BJ (cell line): ENCODE measurements around the gene C9orf152. TPM values are rescaled to one million over a fixed set of nuclear protein-coding genes. Genes with fewer than 3 reads are reported as not detected.

ENCODE experiments used
- CTCF ChIA-PET: fragments of 350-600 bp; formaldehyde crosslinking; extraction: SDS; loops from one replicate; lab custom pipeline; 2021; ENCODE audit warnings: antibody characterized with exemption, inconsistent platforms; lab: Yijun Ruan, JAX
- POLR2A ChIA-PET: fragments of 300-600 bp; sonication (Branson Sonifier 250); formaldehyde crosslinking; extraction: SDS; loops from one replicate; lab custom pipeline; 2021; ENCODE audit warnings: antibody characterized with exemption; lab: Charles Lee
- DNase-seq: peaks from one replicate; pipeline ENCODE4 v3.0.0-alpha.2; 2011; ENCODE audit warnings: low read depth
- H3K27me3 ChIP-seq: 2 replicates; pipeline ENCODE4 v1.6.0; 2011; ENCODE audit warnings: low read length; ENCODE audit not compliant: control insufficient read depth, insufficient read depth
- H3K36me3 ChIP-seq: 2 replicates; pipeline ENCODE4 v1.5.1; 2011; ENCODE audit warnings: low read length; ENCODE audit not compliant: control insufficient read depth, insufficient read depth
- H3K4me3 ChIP-seq: 2 replicates; pipeline ENCODE4 v1.5.1; 2011; ENCODE audit warnings: low read depth, mild to moderate bottlenecking, control low read depth, low read length
- CTCF ChIP-seq: IDR thresholded peaks from 2 replicates; pipeline ENCODE4 v1.5.1; 2011; ENCODE audit warnings: low read depth, mild to moderate bottlenecking, control low read depth, inconsistent platforms, low read length, moderate library complexity; ENCODE audit not compliant: insufficient read depth
- polyA plus RNA-seq: library from polyadenylated mRNA; depleted of rRNA; stranded (reverse); fragments of >200 nt; gene quantifications from 2 replicates; pipeline ENCODE4 v1.2.3, GENCODE V29; 2011

Gene C9orf152
- polyA plus RNA-seq, 1 experiment, result not detected

GRCh38 chr9:110240198-110240597 lies 32.2 kb upstream of the C9orf152 start:
- TF ChIP-seq CTCF, result no peak
- no peak for DNase-seq
- H3K36me3 ChIP-seq, result peaks cover 6% of the 10 kb centered on the region; the same call in 1 of the 2 replicates
- POLR2A ChIA-PET, result no interaction called here
- no peaks in the 10 kb centered on the region for H3K27me3 ChIP-seq
- H3K4me3 ChIP-seq, result no peak overlapping the region
- CTCF ChIA-PET, result no interaction called here

GRCh38 chr9:110228321-110228720 lies 20.4 kb upstream of the C9orf152 start:
- POLR2A ChIA-PET, result no interaction called here
- Histone ChIP-seq H3K36me3 (no peaks in the 10 kb centered on the region), H3K4me3 (no peak overlapping the region), H3K27me3 (no peaks in the 10 kb centered on the region; the same call in 1 of the 2 replicates)
- DNase-seq, result no peak
- CTCF ChIA-PET, result interaction anchor here (1.2 to 1.9 kb wide), 2 partner anchors 10 to 45 kb away, joined by 3 to 8 read pairs; no protein-coding TSS in a partner anchor
- no peak for TF ChIP-seq CTCF

GRCh38 chr9:110224583-110224982 lies 16.6 kb upstream of the C9orf152 start:
- no peak for TF ChIP-seq CTCF
- CTCF ChIA-PET, result no interaction called here

GRCh38 chr9:110220809-110221208 lies 12.8 kb upstream of the C9orf152 start:
- ChIA-PET CTCF (interaction anchor here (0.8 to 10.2 kb wide), 2 partner anchors 37 to 318 kb away, joined by 3 to 166 read pairs; no protein-coding TSS in a partner anchor), POLR2A (no interaction called here)
- H3K4me3 ChIP-seq, result no peak overlapping the region
- TF ChIP-seq CTCF, result no peak
- H3K27me3 ChIP-seq, result no peaks in the 10 kb centered on the region; the same call in 1 of the 2 replicates
- H3K36me3 ChIP-seq, result no peaks in the 10 kb centered on the region
- DNase-seq, result no peak

More at GRCh38 chr9:110224583-110224982, 16.6 kb upstream of the C9orf152 start:
- POLR2A ChIA-PET, result no interaction called here
- DNase-seq, result no peak
- no peaks in the 10 kb centered on the region; the same call in 1 of the 2 replicates for H3K27me3 ChIP-seq
- no peak overlapping the region for H3K4me3 ChIP-seq
- no peaks in the 10 kb centered on the region for H3K36me3 ChIP-seq

- ChIA-PET CTCF (interaction anchor here (0.6 to 10.2 kb wide), 16 partner anchors 11 to 646 kb away, joined by 3 to 166 read pairs (median 4); partner anchors contain the start of gene C9orf152), POLR2A (no interaction called here)
- peak; percentile 73 for TF ChIP-seq CTCF
- Histone ChIP-seq H3K27me3 (no peaks in the 10 kb centered on the region), H3K4me3 (no peak overlapping the region), H3K36me3 (no peaks in the 10 kb centered on the region)
- DNase-seq, result peak; percentile 9
These were observed 9.7 kb upstream of the C9orf152 start for GRCh38 chr9:110217656-110218099.
